ENCODE measurements around the gene RSRP1. TPM values are rescaled to one million over a fixed set of nuclear protein-coding genes. Genes with fewer than 3 reads are reported as not detected.
"Not testable (repeated sequence)": the region's sequence is repeated elsewhere in the genome, so short reads cannot be mapped to it uniquely, and the experiment has no call there.

The RSRP1 gene
- polyA plus RNA-seq, 1 donor (not counting 4 experiments of a cell fraction or from before 2014, with no cell fraction given): 71.2 TPM

GRCh38 chr1:25279693-25280111 is 32.4 kb upstream of the RSRP1 start:
- FAIRE-seq; H3K79me2 ChIP-seq (ENCODE audit: control insufficient read depth, insufficient read depth, low read length); H3K4me3 ChIP-seq (ENCODE audit: control insufficient read depth in 2 of 3, extremely low read depth in 1 of 3, insufficient read depth in 2 of 3, low read depth in 1 of 3, low read length in 3 of 3); H3K9me3 ChIP-seq (ENCODE audit: control insufficient read depth, low read depth, low read length); H4K20me1 ChIP-seq (ENCODE audit: control insufficient read depth, extremely low read depth, insufficient read depth, low read length); DNase-seq (ENCODE audit: low read depth, low spot score); H3K27me3 ChIP-seq (ENCODE audit: control insufficient read depth, extremely low read depth, insufficient read depth, low read length); H3K27ac ChIP-seq (ENCODE audit: control insufficient read depth, insufficient read depth, low read length); H3K9ac ChIP-seq (ENCODE audit: control insufficient read depth, extremely low read depth, insufficient read depth, low read length); H3K36me3 ChIP-seq (ENCODE audit: control insufficient read depth in 2 of 2, extremely low read depth in 1 of 2, insufficient read depth in 2 of 2, low read length in 2 of 2); H2AFZ ChIP-seq (ENCODE audit: control insufficient read depth, low read length); H3K4me1 ChIP-seq (ENCODE audit: control insufficient read depth, extremely low read depth, insufficient read depth, low read length); H3K4me2 ChIP-seq (ENCODE audit: control insufficient read depth, extremely low read depth, insufficient read depth, low read depth, low read length); dilution Hi-C loops (cut with MboI; ENCODE audit: extremely low pct_ligation_motif_present, low sequenced_read_pairs); H3K9me1 ChIP-seq (ENCODE audit: control insufficient read depth, extremely low read depth, insufficient read depth, low read length): not testable (repeated sequence)

GRCh38 chr1:25278790-25279189 is 31.5 kb upstream of the RSRP1 start:
- H3K9me1 ChIP-seq (ENCODE audit: control insufficient read depth, extremely low read depth, insufficient read depth, low read length); H3K4me2 ChIP-seq (ENCODE audit: control insufficient read depth, extremely low read depth, insufficient read depth, low read depth, low read length); H3K4me3 ChIP-seq (ENCODE audit: control insufficient read depth in 2 of 3, extremely low read depth in 1 of 3, insufficient read depth in 2 of 3, low read depth in 1 of 3, low read length in 3 of 3); H3K36me3 ChIP-seq (ENCODE audit: control insufficient read depth in 2 of 2, extremely low read depth in 1 of 2, insufficient read depth in 2 of 2, low read length in 2 of 2); DNase-seq (ENCODE audit: low read depth, low spot score); H4K20me1 ChIP-seq (ENCODE audit: control insufficient read depth, extremely low read depth, insufficient read depth, low read length); dilution Hi-C loops (cut with MboI; ENCODE audit: extremely low pct_ligation_motif_present, low sequenced_read_pairs); H2AFZ ChIP-seq (ENCODE audit: control insufficient read depth, low read length); H3K27me3 ChIP-seq (ENCODE audit: control insufficient read depth, extremely low read depth, insufficient read depth, low read length); H3K9ac ChIP-seq (ENCODE audit: control insufficient read depth, extremely low read depth, insufficient read depth, low read length); H3K79me2 ChIP-seq (ENCODE audit: control insufficient read depth, insufficient read depth, low read length); H3K27ac ChIP-seq (ENCODE audit: control insufficient read depth, insufficient read depth, low read length); FAIRE-seq; H3K9me3 ChIP-seq (ENCODE audit: control insufficient read depth, low read depth, low read length); H3K4me1 ChIP-seq (ENCODE audit: control insufficient read depth, extremely low read depth, insufficient read depth, low read length): not testable (repeated sequence)

- H3K4me2 ChIP-seq (ENCODE audit: control insufficient read depth, extremely low read depth, insufficient read depth, low read depth, low read length); H3K4me1 ChIP-seq (ENCODE audit: control insufficient read depth, extremely low read depth, insufficient read depth, low read length); H3K36me3 ChIP-seq (ENCODE audit: control insufficient read depth in 2 of 2, extremely low read depth in 1 of 2, insufficient read depth in 2 of 2, low read length in 2 of 2); H3K27ac ChIP-seq (ENCODE audit: control insufficient read depth, insufficient read depth, low read length); FAIRE-seq; H3K79me2 ChIP-seq (ENCODE audit: control insufficient read depth, insufficient read depth, low read length); H3K9ac ChIP-seq (ENCODE audit: control insufficient read depth, extremely low read depth, insufficient read depth, low read length); dilution Hi-C loops (cut with MboI; ENCODE audit: extremely low pct_ligation_motif_present, low sequenced_read_pairs); H3K9me3 ChIP-seq (ENCODE audit: control insufficient read depth, low read depth, low read length); DNase-seq (ENCODE audit: low read depth, low spot score); H2AFZ ChIP-seq (ENCODE audit: control insufficient read depth, low read length); H3K9me1 ChIP-seq (ENCODE audit: control insufficient read depth, extremely low read depth, insufficient read depth, low read length); H3K27me3 ChIP-seq (ENCODE audit: control insufficient read depth, extremely low read depth, insufficient read depth, low read length); H3K4me3 ChIP-seq (ENCODE audit: control insufficient read depth in 2 of 3, extremely low read depth in 1 of 3, insufficient read depth in 2 of 3, low read depth in 1 of 3, low read length in 3 of 3); H4K20me1 ChIP-seq (ENCODE audit: control insufficient read depth, extremely low read depth, insufficient read depth, low read length): not testable (repeated sequence)
Observed at GRCh38 chr1:25278358-25278757, 31.1 kb upstream of the RSRP1 start.

GRCh38 chr1:25277295-25277694 is 30.0 kb upstream of the RSRP1 start:
- DNase-seq (ENCODE audit: low read depth, low spot score); H3K79me2 ChIP-seq (ENCODE audit: control insufficient read depth, insufficient read depth, low read length); H3K36me3 ChIP-seq (ENCODE audit: control insufficient read depth in 2 of 2, extremely low read depth in 1 of 2, insufficient read depth in 2 of 2, low read length in 2 of 2); H3K27me3 ChIP-seq (ENCODE audit: control insufficient read depth, extremely low read depth, insufficient read depth, low read length); H3K4me1 ChIP-seq (ENCODE audit: control insufficient read depth, extremely low read depth, insufficient read depth, low read length); H3K4me3 ChIP-seq (ENCODE audit: control insufficient read depth in 2 of 3, extremely low read depth in 1 of 3, insufficient read depth in 2 of 3, low read depth in 1 of 3, low read length in 3 of 3); FAIRE-seq; H3K9me1 ChIP-seq (ENCODE audit: control insufficient read depth, extremely low read depth, insufficient read depth, low read length); H4K20me1 ChIP-seq (ENCODE audit: control insufficient read depth, extremely low read depth, insufficient read depth, low read length); H3K9me3 ChIP-seq (ENCODE audit: control insufficient read depth, low read depth, low read length); H3K27ac ChIP-seq (ENCODE audit: control insufficient read depth, insufficient read depth, low read length); H2AFZ ChIP-seq (ENCODE audit: control insufficient read depth, low read length); H3K4me2 ChIP-seq (ENCODE audit: control insufficient read depth, extremely low read depth, insufficient read depth, low read depth, low read length); dilution Hi-C loops (cut with MboI; ENCODE audit: extremely low pct_ligation_motif_present, low sequenced_read_pairs); H3K9ac ChIP-seq (ENCODE audit: control insufficient read depth, extremely low read depth, insufficient read depth, low read length): not testable (repeated sequence)

GRCh38 chr1:25275648-25276047 is 28.4 kb upstream of the RSRP1 start:
- H4K20me1 ChIP-seq (ENCODE audit: control insufficient read depth, extremely low read depth, insufficient read depth, low read length); H3K27ac ChIP-seq (ENCODE audit: control insufficient read depth, insufficient read depth, low read length); H3K9me1 ChIP-seq (ENCODE audit: control insufficient read depth, extremely low read depth, insufficient read depth, low read length); H3K4me2 ChIP-seq (ENCODE audit: control insufficient read depth, extremely low read depth, insufficient read depth, low read depth, low read length); DNase-seq (ENCODE audit: low read depth, low spot score); H3K9ac ChIP-seq (ENCODE audit: control insufficient read depth, extremely low read depth, insufficient read depth, low read length); H3K27me3 ChIP-seq (ENCODE audit: control insufficient read depth, extremely low read depth, insufficient read depth, low read length); H3K4me1 ChIP-seq (ENCODE audit: control insufficient read depth, extremely low read depth, insufficient read depth, low read length); H3K9me3 ChIP-seq (ENCODE audit: control insufficient read depth, low read depth, low read length); H3K4me3 ChIP-seq (ENCODE audit: control insufficient read depth in 2 of 3, extremely low read depth in 1 of 3, insufficient read depth in 2 of 3, low read depth in 1 of 3, low read length in 3 of 3); H3K36me3 ChIP-seq (ENCODE audit: control insufficient read depth in 2 of 2, extremely low read depth in 1 of 2, insufficient read depth in 2 of 2, low read length in 2 of 2); FAIRE-seq; H3K79me2 ChIP-seq (ENCODE audit: control insufficient read depth, insufficient read depth, low read length); dilution Hi-C loops (cut with MboI; ENCODE audit: extremely low pct_ligation_motif_present, low sequenced_read_pairs); H2AFZ ChIP-seq (ENCODE audit: control insufficient read depth, low read length): not testable (repeated sequence)
